B cell (primary cell): ENCODE measurements around the gene TSNAX. TPM values are rescaled to one million over a fixed set of nuclear protein-coding genes. Genes with fewer than 3 reads are reported as not detected.

Source experiments
- ATAC-seq: fragments of 200-7000 bp; cut with Tn5 transposase; one replicate; pipeline ENCODE4 v1.10.0; 2021; ENCODE audit warnings: low read depth, mild to moderate bottlenecking, moderate number of reproducible peaks, moderate library complexity
- CTCF ChIA-PET: fragments of 350-600 bp; sonication (Branson Sonifier 250); formaldehyde crosslinking; loops from one replicate; lab custom pipeline; 2021; ENCODE audit warnings: antibody characterized with exemption, inconsistent platforms; lab: Charles Lee
- POLR2A ChIA-PET: fragments of 350-600 bp; sonication (Branson Sonifier 250); formaldehyde crosslinking; loops from one replicate; lab custom pipeline; 2021; ENCODE audit warnings: antibody characterized with exemption; lab: Charles Lee
- DNase-seq: peaks from one replicate; pipeline ENCODE4 v3.0.0; 2013
- H2AFZ ChIP-seq: 2 replicates; pipeline ENCODE4 v1.6.1; 2012; ENCODE audit warnings: mild to moderate bottlenecking, low read depth, low read length; ENCODE audit not compliant: insufficient read depth, poor library complexity, severe bottlenecking
- H3K27ac ChIP-seq, 2 donors: 1 replicate in 1 of 2; 2 replicates in 1 of 2; pipeline ENCODE4 v1.5.1; 2012 to 2013; ENCODE audit warnings: low read length in 2 of 2, mild to moderate bottlenecking in 2 of 2, moderate library complexity in 1 of 2
- H3K27me3 ChIP-seq, 4 experiments: fragments of 200-600 bp in 1 of 4; sonication (generic) in 1 of 4; replicated peaks in 1 of 4; 1 replicate in 2 of 4; 2 replicates in 2 of 4; pipeline versions ENCODE4 v1.6.1 to v1.7.0; 2013 to 2016; ENCODE audit warnings: low read length in 3 of 4, mild to moderate bottlenecking in 2 of 4, mixed read lengths in 1 of 4, moderate library complexity in 1 of 4; ENCODE audit not compliant: insufficient read depth in 4 of 4, control insufficient read depth in 3 of 4; ENCODE audit errors: control extremely low read depth in 1 of 4
- H3K36me3 ChIP-seq, 2 experiments: replicated peaks in 1 of 2; 1 replicate in 1 of 2; 2 replicates in 1 of 2; pipeline versions ENCODE4 v1.6.1 to v1.7.1; 2013; ENCODE audit warnings: low read length in 1 of 2; ENCODE audit not compliant: insufficient read depth in 2 of 2, control insufficient read depth in 1 of 2; ENCODE audit errors: control extremely low read depth in 1 of 2, extremely low read depth in 1 of 2
- H3K4me1 ChIP-seq, 2 donors: fragments of 200-600 bp in 1 of 2; sonication (generic) in 1 of 2; 1 replicate in 1 of 2; 2 replicates in 1 of 2; pipeline versions ENCODE4 v1.5.1 to v1.6.1; 2013 to 2017; ENCODE audit warnings: low read length in 2 of 2; ENCODE audit not compliant: control insufficient read depth in 2 of 2, insufficient read depth in 2 of 2
- H3K4me2 ChIP-seq: replicated peaks from 2 replicates; pipeline ENCODE3; 2012; ENCODE audit warnings: mild to moderate bottlenecking, low read depth, low read length; ENCODE audit not compliant: poor library complexity, severe bottlenecking
- H3K4me3 ChIP-seq, 5 experiments: fragments of 200-600 bp in 1 of 5; sonication (generic) in 1 of 5; 1 replicate in 3 of 5; 2 replicates in 2 of 5; pipeline versions ENCODE4 v1.5.1 to v1.7.0; 2011 to 2016; ENCODE audit warnings: low read length in 4 of 5, mild to moderate bottlenecking in 4 of 5, low read depth in 2 of 5, control low read depth in 1 of 5, moderate library complexity in 1 of 5; ENCODE audit not compliant: insufficient read depth in 1 of 5; ENCODE audit errors: control extremely low read depth in 1 of 5, extremely low read depth in 1 of 5
- H3K79me2 ChIP-seq: fragments of 200-600 bp; sonication (generic); one replicate; pipeline ENCODE4 v1.6.0; 2016; ENCODE audit warnings: low read length; ENCODE audit not compliant: control insufficient read depth, insufficient read depth
- H3K9ac ChIP-seq: fragments of 200-600 bp; sonication (generic); 2 replicates; pipeline ENCODE4 v1.6.1; 2017; ENCODE audit warnings: mild to moderate bottlenecking, low read length, moderate library complexity
- H3K9me3 ChIP-seq, 3 donors: one replicate each; pipeline versions ENCODE4 v1.6.1 to v1.7.1; 2013; ENCODE audit warnings: low read length in 2 of 3; ENCODE audit not compliant: control insufficient read depth in 2 of 3, insufficient read depth in 1 of 3; ENCODE audit errors: control extremely low read depth in 1 of 3
- H4K20me1 ChIP-seq: 2 replicates; pipeline ENCODE4 v1.6.0; 2012; ENCODE audit warnings: mild to moderate bottlenecking, low read length; ENCODE audit not compliant: insufficient read depth, control insufficient read depth, poor library complexity, severe bottlenecking
- H3K27ac Mint-ChIP-seq: one replicate; pipeline ENCODE4 v1.8.0; 2021; ENCODE audit warnings: mixed read lengths
- H3K27me3 Mint-ChIP-seq: one replicate; pipeline ENCODE4 v1.8.0; 2021; ENCODE audit warnings: mixed read lengths
- H3K4me1 Mint-ChIP-seq: one replicate; pipeline ENCODE4 v1.8.0; 2021; ENCODE audit warnings: mixed read lengths
- H3K4me3 Mint-ChIP-seq: one replicate; pipeline ENCODE4 v1.8.0; 2021; ENCODE audit warnings: mixed read lengths
- H3K9me3 Mint-ChIP-seq: one replicate; pipeline ENCODE4 v1.8.0; 2022; ENCODE audit warnings: mixed read lengths; ENCODE audit not compliant: insufficient read depth
- CTCF ChIP-seq: fragments of 200-600 bp; IDR thresholded peaks from one replicate; pipeline ENCODE4 v1.8.0; 2022; ENCODE audit warnings: antibody characterized with exemption, mild to moderate bottlenecking
- EZH2 ChIP-seq: IDR thresholded peaks from 2 replicates; pipeline ENCODE4 v1.6.1; 2012; ENCODE audit warnings: borderline replicate concordance, low read depth, mild to moderate bottlenecking, moderate library complexity, low read length; ENCODE audit not compliant: insufficient read depth, poor library complexity, severe bottlenecking
- WGBS: methylation state at CpG from one replicate; pipeline ENCODE4 v1.1.5; 2013; ENCODE audit warnings: missing lambda C conversion rate; ENCODE audit not compliant: insufficient coverage; 5-methylcytosine and 5-hydroxymethylcytosine counted together
- intact Hi-C: fragments of 100-400 bp; cut with micrococcal nuclease; formaldehyde crosslinking; loops from one replicate; pipeline ENCODE4 v1.10.0; 2022
- polyA plus RNA-seq: library from polyadenylated mRNA; depleted of rRNA; stranded (reverse); fragments of >200 nt; gene quantifications from 2 replicates; pipeline ENCODE4 v1.2.3, GENCODE V29; 2012
- total RNA-seq, 2 donors: library from RNA; stranded (reverse); fragments of 120-200 nt in 1 of 2; gene quantifications; 1 replicate in 1 of 2; 2 replicates in 1 of 2; pipeline versions ENCODE4 v1.2.3 to v1.2.4, GENCODE V29; 2013 to 2022

TSNAX gene
- total and polyA plus RNA-seq, 2 donors (not counting 1 experiment from before 2014, with no cell fraction given), result 9.0 to 41.4 TPM

- intact Hi-C loops, result no loop called here
- CTCF ChIA-PET, result no interaction called here
- DNase-seq, result no peak
Measured at GRCh38 chr1:231523816-231524215, 4.7 kb upstream of the TSNAX start.

GRCh38 chr1:231526536-231526935 lies 1.9 kb upstream of the TSNAX start:
- Mint-ChIP-seq H3K27me3 (no peaks in the 10 kb centered on the region), H3K4me1 (peaks cover 31% of the 10 kb centered on the region), H3K9me3 (no peaks in the 10 kb centered on the region), H3K27ac (peak overlapping the region; percentile 47), H3K4me3 (peak overlapping the region; percentile 24)
- no peak for ATAC-seq
- peaks cover 0 to 13% of the 10 kb centered on the region in 2 experiments for H3K36me3 ChIP-seq
- intact Hi-C loops, result loop anchor here (2.0 to 5.0 kb wide), 2 partner anchors 101 to 286 kb away; partner anchors contain the start of genes DISC1 and GNPAT
- H3K4me2 ChIP-seq, result no peak overlapping the region
- TF ChIP-seq CTCF (no peak), EZH2 (no peak)
- H3K4me3 ChIP-seq, result no peak overlapping the region
- no peaks in the 10 kb centered on the region for H3K27me3 ChIP-seq
- peaks cover 21 to 24% of the 10 kb centered on the region in 2 donors for H3K4me1 ChIP-seq
- H4K20me1 ChIP-seq, result no peaks in the 10 kb centered on the region
- H3K9me3 ChIP-seq, result no peaks in the 10 kb centered on the region
- peak overlapping the region; percentile 94 for H2AFZ ChIP-seq
- DNase-seq, result no peak
- no peak overlapping the region for H3K27ac ChIP-seq
- CTCF ChIA-PET, result interaction anchor here (0.6 kb wide), 1 partner anchor 123 kb away, joined by 3 read pairs; no protein-coding TSS in a partner anchor
- no peak overlapping the region for H3K9ac ChIP-seq
- peaks cover 28% of the 10 kb centered on the region for H3K79me2 ChIP-seq
- POLR2A ChIA-PET, result interaction anchor here (1.2 kb wide), 1 partner anchor 105 kb away, joined by 3 read pairs; no protein-coding TSS in a partner anchor

More at GRCh38 chr1:231523816-231524215, 4.7 kb upstream of the TSNAX start:
- H3K9ac ChIP-seq, result no peak overlapping the region
- 100% methylated on average over 2 of the region's 2 CpGs for WGBS
- ATAC-seq, result no peak
- H3K79me2 ChIP-seq, result peaks cover 3% of the 10 kb centered on the region
- POLR2A ChIA-PET, result no interaction called here
- no peaks in the 10 kb centered on the region for H4K20me1 ChIP-seq
- no peak overlapping the region for H3K27ac ChIP-seq
- H3K4me1 Mint-ChIP-seq, result peaks cover 15% of the 10 kb centered on the region
- no peak overlapping the region for H3K4me3 Mint-ChIP-seq
- no peak overlapping the region for H3K4me3 ChIP-seq
- H2AFZ ChIP-seq, result no peak overlapping the region
- no peaks in the 10 kb centered on the region for H3K9me3 ChIP-seq
- no peaks in the 10 kb centered on the region for H3K27me3 Mint-ChIP-seq
- peaks cover 6 to 8% of the 10 kb centered on the region in 2 donors for H3K4me1 ChIP-seq
- H3K4me2 ChIP-seq, result no peak overlapping the region
- H3K27me3 ChIP-seq, result no peaks in the 10 kb centered on the region
- no peaks in the 10 kb centered on the region for H3K9me3 Mint-ChIP-seq
- no peak overlapping the region for H3K27ac Mint-ChIP-seq
- H3K36me3 ChIP-seq, result no peaks in the 10 kb centered on the region
- TF ChIP-seq CTCF (no peak), EZH2 (no peak)
